Measurements from ENCODE around the gene DTNBP1. TPM values are rescaled to one million over a fixed set of nuclear protein-coding genes. Genes with fewer than 3 reads are reported as not detected.
A peak's percentile ranks its signal among the peaks of the same experiment; 100 is the strongest.

The DTNBP1 gene
- total and polyA plus RNA-seq, 5 donors from 2014 or later, result 22.4 to 43.1 (median 33.7) TPM

GRCh38 chr6:15500078-15500740 is 162.6 kb downstream of the DTNBP1 start:
- DNase-seq (no peak), ATAC-seq (ENCODE audit: low read depth in 2 of 2) (no peak)
- Mint-ChIP-seq H3K27me3 (no peaks in the 10 kb centered on the region), H3K27ac (peak overlapping the region in 2 of 3 donors; percentile 67 to 87), H3K4me1 (peaks cover 0 to 5% (median 3%) of the 10 kb centered on the region in 4 donors), H3K4me3 (no peak overlapping the region), H3K36me3 (peaks cover 21% of the 10 kb centered on the region), H3K9me3 (no peaks in the 10 kb centered on the region)
- H3K9me3 ChIP-seq (ENCODE audit: control insufficient read depth in 2 of 2, low read length in 2 of 2), result no peaks in the 10 kb centered on the region
- no peak overlapping the region for H3K27ac ChIP-seq (ENCODE audit: insufficient read depth, low read length, poor library complexity, severe bottlenecking)
- peaks cover 54% of the 10 kb centered on the region for H3K36me3 ChIP-seq (ENCODE audit: control insufficient read depth, insufficient read depth, low read length)
- no peak overlapping the region for H3K4me3 ChIP-seq (ENCODE audit: low read depth, low read length)
- no peaks in the 10 kb centered on the region for H3K4me1 ChIP-seq (ENCODE audit: control insufficient read depth, insufficient read depth, low read length, poor library complexity, severe bottlenecking)
- no peaks in the 10 kb centered on the region for H3K27me3 ChIP-seq (ENCODE audit: control insufficient read depth, insufficient read depth, low read length)

- DNase-seq (no peak), ATAC-seq (ENCODE audit: low read depth in 2 of 2) (no peak)
- no peaks in the 10 kb centered on the region for H3K27me3 ChIP-seq (ENCODE audit: control insufficient read depth, insufficient read depth, low read length)
- no peaks in the 10 kb centered on the region for H3K9me3 ChIP-seq (ENCODE audit: control insufficient read depth in 2 of 2, low read length in 2 of 2)
- no peaks in the 10 kb centered on the region for H3K9me3 Mint-ChIP-seq
- no peaks in the 10 kb centered on the region for H3K27me3 Mint-ChIP-seq
- H3K27ac Mint-ChIP-seq, result no peak overlapping the region
- no peak overlapping the region for H3K4me3 ChIP-seq (ENCODE audit: low read depth, low read length)
- H3K36me3 ChIP-seq (ENCODE audit: control insufficient read depth, insufficient read depth, low read length), result peaks cover 50% of the 10 kb centered on the region
- H3K27ac ChIP-seq (ENCODE audit: insufficient read depth, low read length, poor library complexity, severe bottlenecking), result no peak overlapping the region
- H3K4me1 Mint-ChIP-seq, result peaks cover 0 to 5% (median 1%) of the 10 kb centered on the region in 4 donors
- H3K36me3 Mint-ChIP-seq, result peaks cover 21% of the 10 kb centered on the region
- no peak overlapping the region for H3K4me3 Mint-ChIP-seq
- H3K4me1 ChIP-seq (ENCODE audit: control insufficient read depth, insufficient read depth, low read length, poor library complexity, severe bottlenecking), result no peaks in the 10 kb centered on the region
Measured at GRCh38 chr6:15499591-15499990, 163.2 kb downstream of the DTNBP1 start.

- H3K27me3 Mint-ChIP-seq, result no peaks in the 10 kb centered on the region
- no peaks in the 10 kb centered on the region for H3K9me3 ChIP-seq (ENCODE audit: control insufficient read depth in 2 of 2, low read length in 2 of 2)
- H3K4me3 Mint-ChIP-seq, result no peak overlapping the region
- H3K27ac ChIP-seq (ENCODE audit: insufficient read depth, low read length, poor library complexity, severe bottlenecking), result no peak overlapping the region
- H3K36me3 Mint-ChIP-seq, result peaks cover 18% of the 10 kb centered on the region
- H3K9me3 Mint-ChIP-seq, result no peaks in the 10 kb centered on the region
- no peaks in the 10 kb centered on the region for H3K27me3 ChIP-seq (ENCODE audit: control insufficient read depth, insufficient read depth, low read length)
- no peaks in the 10 kb centered on the region for H3K4me1 ChIP-seq (ENCODE audit: control insufficient read depth, insufficient read depth, low read length, poor library complexity, severe bottlenecking)
- ATAC-seq (ENCODE audit: low read depth in 2 of 2), result no peak
- H3K27ac Mint-ChIP-seq, result no peak overlapping the region
- H3K4me3 ChIP-seq (ENCODE audit: low read depth, low read length), result no peak overlapping the region
- H3K36me3 ChIP-seq (ENCODE audit: control insufficient read depth, insufficient read depth, low read length), result peaks cover 50% of the 10 kb centered on the region
- no peak for DNase-seq
- H3K4me1 Mint-ChIP-seq, result peaks cover 0 to 5% (median 1%) of the 10 kb centered on the region in 4 donors
Measured at GRCh38 chr6:15499125-15499524, 163.7 kb downstream of the DTNBP1 start.

- Mint-ChIP-seq H3K27ac (peak overlapping the region in 1 of 3 donors; percentile 67), H3K4me1 (peaks cover 0 to 9% (median 1%) of the 10 kb centered on the region in 4 donors), H3K4me3 (no peak overlapping the region), H3K27me3 (no peaks in the 10 kb centered on the region), H3K9me3 (no peaks in the 10 kb centered on the region), H3K36me3 (peaks cover 17% of the 10 kb centered on the region)
- Histone ChIP-seq H3K4me1 (ENCODE audit: control insufficient read depth, insufficient read depth, low read length, poor library complexity, severe bottlenecking) (no peaks in the 10 kb centered on the region), H3K27ac (ENCODE audit: insufficient read depth, low read length, poor library complexity, severe bottlenecking) (no peak overlapping the region), H3K27me3 (ENCODE audit: control insufficient read depth, insufficient read depth, low read length) (no peaks in the 10 kb centered on the region), H3K4me3 (ENCODE audit: low read depth, low read length) (no peak overlapping the region), H3K36me3 (ENCODE audit: control insufficient read depth, insufficient read depth, low read length) (peaks cover 48% of the 10 kb centered on the region), H3K9me3 (ENCODE audit: control insufficient read depth in 2 of 2, low read length in 2 of 2) (no peaks in the 10 kb centered on the region)
- ATAC-seq (ENCODE audit: low read depth in 2 of 2), result no peak
- DNase-seq, result no peak
Measured at GRCh38 chr6:15498640-15499039, 164.2 kb downstream of the DTNBP1 start.

- H3K4me3 ChIP-seq (ENCODE audit: low read depth, low read length), result no peak overlapping the region
- H3K4me1 ChIP-seq (ENCODE audit: control insufficient read depth, insufficient read depth, low read length, poor library complexity, severe bottlenecking), result no peaks in the 10 kb centered on the region
- no peak overlapping the region for H3K27ac ChIP-seq (ENCODE audit: insufficient read depth, low read length, poor library complexity, severe bottlenecking)
- H3K36me3 ChIP-seq (ENCODE audit: control insufficient read depth, insufficient read depth, low read length), result peaks cover 28% of the 10 kb centered on the region
- H3K4me1 Mint-ChIP-seq, result peaks cover 0 to 21% (median 4%) of the 10 kb centered on the region in 4 donors
- H3K27me3 ChIP-seq (ENCODE audit: control insufficient read depth, insufficient read depth, low read length), result no peaks in the 10 kb centered on the region
- ATAC-seq (ENCODE audit: low read depth in 2 of 2) (no peak), DNase-seq (no peak)
- no peak overlapping the region for H3K27ac Mint-ChIP-seq
- no peaks in the 10 kb centered on the region for H3K9me3 ChIP-seq (ENCODE audit: control insufficient read depth in 2 of 2, low read length in 2 of 2)
- H3K27me3 Mint-ChIP-seq, result no peaks in the 10 kb centered on the region
- H3K9me3 Mint-ChIP-seq, result no peaks in the 10 kb centered on the region
- H3K4me3 Mint-ChIP-seq, result no peak overlapping the region
- H3K36me3 Mint-ChIP-seq, result peaks cover 17% of the 10 kb centered on the region
Measured at GRCh38 chr6:15496345-15497131, 166.3 kb downstream of the DTNBP1 start.

- Histone ChIP-seq H3K27me3 (ENCODE audit: control insufficient read depth, insufficient read depth, low read length) (no peaks in the 10 kb centered on the region), H3K4me1 (ENCODE audit: control insufficient read depth, insufficient read depth, low read length, poor library complexity, severe bottlenecking) (no peaks in the 10 kb centered on the region), H3K9me3 (ENCODE audit: control insufficient read depth in 2 of 2, low read length in 2 of 2) (no peaks in the 10 kb centered on the region), H3K4me3 (ENCODE audit: low read depth, low read length) (no peak overlapping the region), H3K36me3 (ENCODE audit: control insufficient read depth, insufficient read depth, low read length) (peaks cover 17% of the 10 kb centered on the region), H3K27ac (ENCODE audit: insufficient read depth, low read length, poor library complexity, severe bottlenecking) (no peak overlapping the region)
- H3K27ac Mint-ChIP-seq, result peak overlapping the region in 1 of 3 donors; percentile 67
- DNase-seq (no peak), ATAC-seq (ENCODE audit: low read depth in 2 of 2) (no peak)
- no peaks in the 10 kb centered on the region for H3K27me3 Mint-ChIP-seq
- peaks cover 0 to 30% (median 10%) of the 10 kb centered on the region in 4 donors for H3K4me1 Mint-ChIP-seq
- H3K9me3 Mint-ChIP-seq, result no peaks in the 10 kb centered on the region
- H3K4me3 Mint-ChIP-seq, result no peak overlapping the region
- peaks cover 17% of the 10 kb centered on the region for H3K36me3 Mint-ChIP-seq
Measured at GRCh38 chr6:15495375-15495901, 167.4 kb downstream of the DTNBP1 start.

- H3K27ac ChIP-seq (ENCODE audit: insufficient read depth, low read length, poor library complexity, severe bottlenecking), result no peak overlapping the region
- H3K27me3 ChIP-seq (ENCODE audit: control insufficient read depth, insufficient read depth, low read length), result no peaks in the 10 kb centered on the region
- DNase-seq (no peak), ATAC-seq (ENCODE audit: low read depth in 2 of 2) (no peak)
- H3K27me3 Mint-ChIP-seq, result no peaks in the 10 kb centered on the region
- no peaks in the 10 kb centered on the region for H3K4me1 ChIP-seq (ENCODE audit: control insufficient read depth, insufficient read depth, low read length, poor library complexity, severe bottlenecking)
- H3K36me3 ChIP-seq (ENCODE audit: control insufficient read depth, insufficient read depth, low read length), result peaks cover 22% of the 10 kb centered on the region
- H3K4me1 Mint-ChIP-seq, result peaks cover 0 to 39% (median 15%) of the 10 kb centered on the region in 4 donors
- H3K36me3 Mint-ChIP-seq, result peaks cover 21% of the 10 kb centered on the region
- no peak overlapping the region for H3K4me3 Mint-ChIP-seq
- H3K9me3 Mint-ChIP-seq, result no peaks in the 10 kb centered on the region
- H3K27ac Mint-ChIP-seq, result peak overlapping the region in 1 of 3 donors; percentile 66
- H3K4me3 ChIP-seq (ENCODE audit: low read depth, low read length), result no peak overlapping the region
- no peaks in the 10 kb centered on the region for H3K9me3 ChIP-seq (ENCODE audit: control insufficient read depth in 2 of 2, low read length in 2 of 2)
Measured at GRCh38 chr6:15493437-15494168, 169.2 kb downstream of the DTNBP1 start.

Data from CD4-positive, CD25-positive, alpha-beta regulatory T cell (primary cell).